SU-DHL-6 (cell line): ENCODE measurements around the gene ZNF487.
"Not testable (repeated sequence)": the region's sequence is repeated elsewhere in the genome, so short reads cannot be mapped to it uniquely, and the experiment has no call there.

Experiments used
- CTCF ChIP-seq: fragments of 200-600 bp; sonication (generic); IDR thresholded peaks from one replicate; pipeline ENCODE4 v1.5.1; 2017; ENCODE audit warnings: antibody characterized with exemption, mild to moderate bottlenecking, low read length, moderate library complexity; ENCODE audit not compliant: insufficient read depth, poor library complexity, severe bottlenecking
- EZH2phosphoT487 ChIP-seq: fragments of 200-600 bp; sonication (generic), shearing (Covaris generic); conservative IDR thresholded peaks from 2 replicates; pipeline ENCODE4 v1.6.1; 2018; ENCODE audit warnings: mild to moderate bottlenecking, antibody characterized with exemption, low read length, moderate library complexity, mixed read lengths

DNA sequence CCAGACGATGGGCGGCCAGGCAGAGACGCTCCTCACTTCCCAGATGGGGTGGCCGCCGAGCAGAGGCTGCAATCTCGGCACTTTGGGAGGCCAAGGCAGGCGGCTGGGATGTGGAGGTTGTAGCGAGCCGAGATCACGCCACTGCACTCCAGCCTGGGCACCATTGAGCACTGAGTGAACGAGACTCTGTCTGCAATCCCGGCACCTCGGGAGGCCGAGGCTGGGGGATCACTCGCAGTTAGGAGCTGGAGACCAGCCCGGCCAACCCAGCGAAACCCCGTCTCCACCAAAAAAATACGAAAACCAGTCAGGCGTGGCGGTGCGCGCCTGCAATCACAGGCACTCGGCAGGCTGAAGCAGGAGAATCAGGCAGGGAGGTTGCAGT lies 28.8 kb downstream of the ZNF487 start:
- TF ChIP-seq CTCF, EZH2phosphoT487: not testable (repeated sequence)
